Measurements from ENCODE around the gene DNAH7.

DNA sequence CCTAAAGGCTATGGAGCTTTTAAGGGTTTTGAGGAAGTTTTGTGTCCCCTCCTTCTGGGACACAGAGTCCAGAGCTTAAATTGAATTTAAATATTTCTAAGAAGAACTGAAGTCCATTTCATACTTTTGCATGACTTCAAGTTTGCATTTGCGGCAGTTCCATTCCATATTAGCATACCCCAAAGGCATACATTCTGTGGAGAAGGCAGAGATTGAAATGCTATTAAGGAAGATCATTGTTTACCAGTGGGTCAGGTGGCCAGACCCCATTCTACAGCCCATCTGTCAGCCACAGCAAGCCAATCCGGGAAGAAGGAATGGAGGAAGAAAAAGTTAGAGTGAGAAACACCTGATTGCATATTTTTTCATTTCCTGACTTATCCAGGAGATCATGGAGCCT lies 75.0 kb downstream of the DNAH7 start:
- no peak for TF ChIP-seq CTCF (IDR thresholded peaks at IDR 0.05; ENCODE audit: control extremely low read depth in 1 of 3, insufficient read depth in 1 of 3, low read depth in 1 of 3, low read length in 3 of 3)
- no peak for TF ChIP-seq SP1 (IDR thresholded peaks at IDR 0.05; ENCODE audit: low read depth, low read length)
- TF ChIP-seq POLR2A (IDR thresholded peaks at IDR 0.05; ENCODE audit: control extremely low read depth in 1 of 2, low read depth in 2 of 2, low read length in 2 of 2): no peak
- TF ChIP-seq TCF12 (IDR thresholded peaks at IDR 0.05; ENCODE audit: low read depth, low read length): no peak
- TF ChIP-seq EP300 (IDR thresholded peaks at IDR 0.05; ENCODE audit: borderline replicate concordance in 1 of 2, low read depth in 2 of 2, low read length in 2 of 2): no peak
- no peak for TF ChIP-seq KDM1A (IDR thresholded peaks at IDR 0.05; ENCODE audit: borderline replicate concordance, low read length)
- TF ChIP-seq, protein P1, sequence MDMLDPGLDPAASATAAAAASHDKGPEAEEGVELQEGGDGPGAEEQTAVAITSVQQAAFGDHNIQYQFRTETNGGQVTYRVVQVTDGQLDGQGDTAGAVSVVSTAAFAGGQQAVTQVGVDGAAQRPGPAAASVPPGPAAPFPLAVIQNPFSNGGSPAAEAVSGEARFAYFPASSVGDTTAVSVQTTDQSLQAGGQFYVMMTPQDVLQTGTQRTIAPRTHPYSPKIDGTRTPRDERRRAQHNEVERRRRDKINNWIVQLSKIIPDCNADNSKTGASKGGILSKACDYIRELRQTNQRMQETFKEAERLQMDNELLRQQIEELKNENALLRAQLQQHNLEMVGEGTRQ (IDR thresholded peaks at IDR 0.05; ENCODE audit: low read length): no peak
